Stimulated activated CD4-positive, alpha-beta T cell treated with anti-CD3 and anti-CD28 coated beads, Interleukin-15, amount 100 ng/mL, for 48 hours (primary cell): ENCODE results near the gene SERPINA5.
"Not testable (repeated sequence)": the region's sequence is repeated elsewhere in the genome, so short reads cannot be mapped to it uniquely, and the experiment has no call there.

ENCODE experiments used
- DNase-seq, 2 donors: peaks; one replicate each; pipeline ENCODE4 v3.0.0-alpha.2; 2020; ENCODE audit warnings: low read depth in 2 of 2

SERPINA5 gene

GRCh38 chr14:94575730-94576585 lies 5.3 kb upstream of the SERPINA5 start:
- DNase-seq, result no peak

- DNase-seq, result not testable (repeated sequence)
Measured at GRCh38 chr14:94577472-94577871, 3.8 kb upstream of the SERPINA5 start.

- no peak for DNase-seq
Measured at GRCh38 chr14:94578712-94579111, 2.5 kb upstream of the SERPINA5 start.

- no peak for DNase-seq
Measured at GRCh38 chr14:94582199-94582750, 1.0 kb downstream of the SERPINA5 start.

- no peak for DNase-seq
Measured at GRCh38 chr14:94582851-94583250, 1.6 kb downstream of the SERPINA5 start.

- no peak for DNase-seq
Measured at GRCh38 chr14:94583557-94583956, 2.3 kb downstream of the SERPINA5 start.

GRCh38 chr14:94584591-94585280 lies 3.5 kb downstream of the SERPINA5 start:
- no peak for DNase-seq

- no peak for DNase-seq
Measured at GRCh38 chr14:94586635-94587034, 5.4 kb downstream of the SERPINA5 start.

GRCh38 chr14:94588311-94588710 lies 7.1 kb downstream of the SERPINA5 start:
- no peak for DNase-seq

GRCh38 chr14:94591073-94591472 lies 9.8 kb downstream of the SERPINA5 start:
- no peak for DNase-seq

- DNase-seq, result no peak
Measured at GRCh38 chr14:94591871-94592270, 10.6 kb downstream of the SERPINA5 start.

GRCh38 chr14:94592457-94592856 lies 11.2 kb downstream of the SERPINA5 start:
- DNase-seq, result no peak

- DNase-seq, result no peak
Measured at GRCh38 chr14:94593376-94593748, 12.1 kb downstream of the SERPINA5 start.

GRCh38 chr14:94593749-94594431 lies 12.7 kb downstream of the SERPINA5 start:
- no peak for DNase-seq

GRCh38 chr14:94594441-94594840 lies 13.2 kb downstream of the SERPINA5 start:
- DNase-seq, result no peak

GRCh38 chr14:94595912-94596311 lies 14.7 kb downstream of the SERPINA5 start:
- DNase-seq, result no peak

- no peak for DNase-seq
Measured at GRCh38 chr14:94596361-94596760, 15.1 kb downstream of the SERPINA5 start.

- no peak for DNase-seq
Measured at GRCh38 chr14:94597788-94598187, 16.6 kb downstream of the SERPINA5 start.

GRCh38 chr14:94598506-94598815 lies 17.2 kb downstream of the SERPINA5 start:
- no peak for DNase-seq

- no peak for DNase-seq
Measured at GRCh38 chr14:94598816-94599655, 17.8 kb downstream of the SERPINA5 start.

- DNase-seq, result no peak
Measured at GRCh38 chr14:94599656-94600004, 18.4 kb downstream of the SERPINA5 start.

GRCh38 chr14:94600148-94600545 lies 18.9 kb downstream of the SERPINA5 start:
- DNase-seq, result no peak
